Astrocyte of the spinal cord (primary cell): ENCODE results near the gene MR1.

Experiments used
- DNase-seq: peaks from one replicate; pipeline ENCODE4 v3.0.0; 2011; ENCODE audit warnings: low read depth, low spot score
- H3K4me3 ChIP-seq: 2 replicates; pipeline ENCODE4 v1.5.1; 2011; ENCODE audit warnings: low read depth, mild to moderate bottlenecking, low read length, moderate library complexity
- in situ Hi-C: cut with HindIII; loops from 2 replicates; pipeline ENCODE4 v1.10.0; 2017; ENCODE audit warnings: low sequenced_read_pairs
- TF ChIP-seq, protein P1 (sequence below): IDR thresholded peaks from 2 replicates; pipeline ENCODE4 v1.5.1; 2012; ENCODE audit warnings: low read depth, mild to moderate bottlenecking, low read length, inconsistent platforms

The MR1 gene

GRCh38 chr1:181095763-181096184, 62.0 kb downstream of the MR1 start:
- in situ Hi-C loops: no loop called here
- TF ChIP-seq, protein P1, sequence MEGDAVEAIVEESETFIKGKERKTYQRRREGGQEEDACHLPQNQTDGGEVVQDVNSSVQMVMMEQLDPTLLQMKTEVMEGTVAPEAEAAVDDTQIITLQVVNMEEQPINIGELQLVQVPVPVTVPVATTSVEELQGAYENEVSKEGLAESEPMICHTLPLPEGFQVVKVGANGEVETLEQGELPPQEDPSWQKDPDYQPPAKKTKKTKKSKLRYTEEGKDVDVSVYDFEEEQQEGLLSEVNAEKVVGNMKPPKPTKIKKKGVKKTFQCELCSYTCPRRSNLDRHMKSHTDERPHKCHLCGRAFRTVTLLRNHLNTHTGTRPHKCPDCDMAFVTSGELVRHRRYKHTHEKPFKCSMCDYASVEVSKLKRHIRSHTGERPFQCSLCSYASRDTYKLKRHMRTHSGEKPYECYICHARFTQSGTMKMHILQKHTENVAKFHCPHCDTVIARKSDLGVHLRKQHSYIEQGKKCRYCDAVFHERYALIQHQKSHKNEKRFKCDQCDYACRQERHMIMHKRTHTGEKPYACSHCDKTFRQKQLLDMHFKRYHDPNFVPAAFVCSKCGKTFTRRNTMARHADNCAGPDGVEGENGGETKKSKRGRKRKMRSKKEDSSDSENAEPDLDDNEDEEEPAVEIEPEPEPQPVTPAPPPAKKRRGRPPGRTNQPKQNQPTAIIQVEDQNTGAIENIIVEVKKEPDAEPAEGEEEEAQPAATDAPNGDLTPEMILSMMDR: no peak
- DNase-seq: no peak
- no peak overlapping the region for H3K4me3 ChIP-seq

DNA sequence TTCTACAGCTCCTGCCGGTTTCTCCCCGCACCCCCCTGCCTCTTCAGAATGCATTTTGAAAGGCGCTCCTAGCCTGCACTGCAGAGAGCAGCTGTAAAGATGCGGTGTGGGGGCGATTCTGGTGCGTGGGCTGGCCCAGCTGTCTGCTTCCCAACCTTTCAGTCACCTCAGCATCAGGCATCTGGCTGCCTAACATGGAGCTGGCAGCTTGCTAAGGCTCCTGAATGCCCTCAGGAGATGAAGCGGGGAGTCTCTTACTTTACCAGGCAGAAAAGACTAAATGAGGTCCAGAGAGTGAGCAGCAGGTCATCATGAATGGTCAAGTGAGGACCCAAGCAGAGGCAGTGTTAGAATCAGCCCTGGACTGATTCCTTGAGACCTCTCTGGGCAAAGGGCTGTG, 63.5 kb downstream of the MR1 start:
- H3K4me3 ChIP-seq: no peak overlapping the region
- TF ChIP-seq, protein P1: no peak
- in situ Hi-C loops: no loop called here
- no peak for DNase-seq

DNA sequence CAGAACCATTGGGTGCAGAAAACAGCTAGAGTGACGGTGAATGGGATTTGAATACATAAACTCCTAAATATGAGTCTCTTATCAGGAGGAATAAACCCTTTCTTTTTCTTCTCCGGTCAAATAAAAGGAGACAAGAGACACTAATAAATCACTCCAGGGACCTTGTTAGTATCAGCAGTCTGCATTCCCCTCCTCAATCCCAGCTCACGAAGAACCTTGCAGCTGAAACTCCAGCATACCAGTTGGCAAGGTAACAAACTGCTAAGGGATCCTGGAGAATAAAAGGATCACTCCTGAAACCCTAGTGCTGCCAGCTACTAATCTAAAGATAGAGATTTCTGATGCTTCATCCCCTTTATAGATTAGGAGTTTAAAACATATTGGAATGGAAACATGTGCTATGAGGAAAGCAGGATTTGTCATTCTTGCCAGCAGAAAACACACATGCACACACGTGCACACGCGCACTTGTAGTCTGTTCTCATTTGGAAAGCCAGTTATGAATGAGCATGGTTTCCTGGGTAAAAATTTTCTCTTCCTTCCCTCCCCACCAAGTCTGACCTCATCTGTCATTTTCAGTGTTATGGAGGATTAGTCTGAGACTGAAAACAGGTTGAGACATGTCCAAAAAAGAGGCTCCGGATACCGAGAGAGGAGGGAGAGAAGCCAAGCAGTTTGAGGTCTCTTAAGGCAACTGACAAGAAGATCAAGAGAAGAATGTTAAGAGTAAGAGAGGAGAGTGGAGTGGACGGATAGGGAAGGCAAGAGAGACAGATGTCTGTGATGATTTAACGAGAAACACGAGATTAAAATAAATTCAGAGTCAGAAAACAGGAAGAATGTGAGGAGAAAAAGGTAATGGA, 65.6 kb downstream of the MR1 start:
- TF ChIP-seq, protein P1: no peak
- DNase-seq: peak; percentile 37
- in situ Hi-C loops: no loop called here
- H3K4me3 ChIP-seq: no peak overlapping the region

GRCh38 chr1:181100015-181100905, 66.5 kb downstream of the MR1 start:
- H3K4me3 ChIP-seq: no peak overlapping the region
- no peak for DNase-seq
- in situ Hi-C loops: no loop called here
- TF ChIP-seq, protein P1: no peak

DNA sequence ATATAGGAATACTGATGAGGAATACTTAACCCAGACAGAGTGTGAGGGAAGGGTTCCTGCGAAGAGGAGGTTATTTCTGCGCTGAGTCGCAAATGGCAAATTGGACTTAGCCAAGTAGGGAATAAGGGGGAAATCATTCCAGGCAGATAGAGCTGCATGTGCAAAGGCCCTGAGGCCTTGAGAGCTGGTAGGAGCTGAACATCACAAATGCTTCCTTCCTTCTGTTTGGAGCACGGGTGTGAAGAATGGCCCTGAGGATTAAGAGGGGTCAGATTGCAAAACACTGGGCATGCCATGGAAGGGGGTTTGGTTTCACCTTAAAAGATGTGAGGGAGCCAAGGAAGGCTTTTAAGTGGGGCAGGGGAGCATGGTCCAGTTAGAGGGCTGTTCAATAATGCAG, 67.2 kb downstream of the MR1 start:
- DNase-seq: no peak
- TF ChIP-seq, protein P1: no peak
- H3K4me3 ChIP-seq: no peak overlapping the region
- in situ Hi-C loops: no loop called here

GRCh38 chr1:181101581-181102226, 67.9 kb downstream of the MR1 start:
- TF ChIP-seq, protein P1: no peak
- peak; percentile 82 for DNase-seq
- in situ Hi-C loops: no loop called here
- no peak overlapping the region for H3K4me3 ChIP-seq
